Trophoblast cell (in vitro differentiated cells and primary cell): ENCODE data around the gene GAK.

ENCODE experiments used
- DNase-seq, 2 donors: peaks; one replicate each; pipeline ENCODE4 v3.0.0-alpha.2; 2016
- H2AFZ ChIP-seq: 2 replicates; pipeline ENCODE4 v1.6.1; 2013; ENCODE audit warnings: low read length, moderate library complexity, mild to moderate bottlenecking; ENCODE audit not compliant: insufficient read depth, poor library complexity
- H2AK5ac ChIP-seq: 2 replicates; pipeline ENCODE4 v1.6.1; 2013; ENCODE audit warnings: mild to moderate bottlenecking, low read length
- H2BK120ac ChIP-seq: 2 replicates; pipeline ENCODE4 v1.6.1; 2013; ENCODE audit warnings: low read length, mild to moderate bottlenecking, moderate library complexity; ENCODE audit not compliant: insufficient read depth, poor library complexity
- H2BK12ac ChIP-seq: 2 replicates; pipeline ENCODE4 v1.6.1; 2013; ENCODE audit warnings: mild to moderate bottlenecking, low read length, moderate library complexity
- H2BK5ac ChIP-seq: 2 replicates; pipeline ENCODE4 v1.6.1; 2013; ENCODE audit warnings: low read length, low read depth, moderate library complexity, mild to moderate bottlenecking; ENCODE audit not compliant: poor library complexity
- H3K14ac ChIP-seq: 2 replicates; pipeline ENCODE4 v1.6.1; 2013; ENCODE audit warnings: mild to moderate bottlenecking, low read length
- H3K18ac ChIP-seq: 2 replicates; pipeline ENCODE4 v1.6.1; 2013; ENCODE audit warnings: mild to moderate bottlenecking, low read length
- H3K23ac ChIP-seq: 2 replicates; pipeline ENCODE4 v1.6.1; 2013; ENCODE audit warnings: low read length
- H3K27ac ChIP-seq: 2 replicates; pipeline ENCODE4 v1.5.1; 2013; ENCODE audit warnings: low read depth, mild to moderate bottlenecking, inconsistent platforms, low read length, moderate library complexity
- H3K27me3 ChIP-seq: 2 replicates; pipeline ENCODE4 v1.6.1; 2013; ENCODE audit warnings: inconsistent platforms, mild to moderate bottlenecking, low read length, moderate library complexity; ENCODE audit not compliant: insufficient read depth
- H3K36me3 ChIP-seq, 2 experiments: 1 replicate in 1 of 2; 2 replicates in 1 of 2; pipeline ENCODE4 v1.6.1; 2013; ENCODE audit warnings: low read length in 2 of 2, mild to moderate bottlenecking in 2 of 2, moderate library complexity in 1 of 2; ENCODE audit not compliant: insufficient read depth in 2 of 2, control insufficient read depth in 1 of 2
- H3K4ac ChIP-seq: 2 replicates; pipeline ENCODE4 v1.6.1; 2013; ENCODE audit warnings: low read depth, mild to moderate bottlenecking, low read length, moderate library complexity
- H3K4me1 ChIP-seq, 2 experiments: 1 replicate in 1 of 2; 2 replicates in 1 of 2; pipeline ENCODE4 v1.6.1; 2013; ENCODE audit warnings: low read length in 2 of 2, mild to moderate bottlenecking in 2 of 2, moderate library complexity in 1 of 2; ENCODE audit not compliant: insufficient read depth in 2 of 2, control insufficient read depth in 1 of 2
- H3K4me2 ChIP-seq: 2 replicates; pipeline ENCODE4 v1.6.1; 2013; ENCODE audit warnings: inconsistent platforms, mild to moderate bottlenecking, low read length, moderate library complexity
- H3K4me3 ChIP-seq: 2 replicates; pipeline ENCODE4 v1.5.1; 2013; ENCODE audit warnings: mild to moderate bottlenecking, low read depth, low read length, inconsistent platforms
- H3K79me1 ChIP-seq: one replicate; pipeline ENCODE4 v1.6.1; 2013; ENCODE audit warnings: low read length
- H3K79me2 ChIP-seq: 2 replicates; pipeline ENCODE4 v1.6.1; 2013; ENCODE audit warnings: low read length, mild to moderate bottlenecking; ENCODE audit not compliant: control insufficient read depth, insufficient read depth, poor library complexity
- H3K9ac ChIP-seq: 2 replicates; pipeline ENCODE4 v1.6.1; 2013; ENCODE audit warnings: mild to moderate bottlenecking, low read length
- H3K9me3 ChIP-seq: 2 replicates; pipeline ENCODE4 v1.6.1; 2013; ENCODE audit warnings: low read depth, mild to moderate bottlenecking, control low read depth, inconsistent platforms, low read length; ENCODE audit not compliant: insufficient read depth
- H4K12ac ChIP-seq: 2 replicates; pipeline ENCODE4 v1.6.1; 2013; ENCODE audit warnings: low read depth, mild to moderate bottlenecking, low read length, moderate library complexity
- H4K8ac ChIP-seq: 2 replicates; pipeline ENCODE4 v1.6.1; 2013; ENCODE audit warnings: low read depth, mild to moderate bottlenecking, low read length, moderate library complexity
- H4K91ac ChIP-seq: one replicate; pipeline ENCODE4 v1.6.1; 2013; ENCODE audit warnings: low read depth, mild to moderate bottlenecking, low read length, moderate library complexity
- WGBS: extraction: QIAGEN DNeasy Blood & Tissue Kit; methylation state at CpG from one replicate; pipeline ENCODE4 v1.1.7; 2013; ENCODE audit warnings: missing lambda C conversion rate; ENCODE audit not compliant: insufficient read length, insufficient coverage; ENCODE audit errors: extremely low coverage; 5-methylcytosine and 5-hydroxymethylcytosine counted together

Gene GAK

DNA sequence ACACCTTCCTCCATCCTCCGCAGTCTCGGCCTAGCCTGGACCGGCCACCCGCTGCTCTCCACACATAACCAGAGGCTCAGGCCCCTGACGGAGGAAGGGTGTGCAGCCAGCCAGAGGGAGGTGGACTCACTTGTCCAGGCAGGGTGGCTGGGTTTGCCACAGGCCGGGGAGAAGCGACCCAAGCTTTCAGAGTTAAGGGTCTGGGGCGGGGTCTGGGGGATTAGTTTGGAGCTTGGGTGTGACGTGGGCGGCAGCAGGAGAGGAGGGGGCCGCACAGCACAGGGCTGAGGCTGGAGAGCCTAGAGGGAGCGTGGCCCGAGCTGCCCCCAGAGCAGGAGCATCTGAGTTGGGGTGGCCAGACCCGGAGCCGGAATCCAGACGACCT lies 83.8 kb downstream of the GAK start:
- H3K18ac ChIP-seq = no peak overlapping the region
- no peak overlapping the region for H3K4ac ChIP-seq
- H2AFZ ChIP-seq = no peak overlapping the region
- H3K27ac ChIP-seq = no peak overlapping the region
- H3K4me3 ChIP-seq = no peak overlapping the region
- H3K14ac ChIP-seq = no peak overlapping the region
- H2BK5ac ChIP-seq = no peak overlapping the region
- H3K4me1 ChIP-seq = no peaks in the 10 kb centered on the region
- no peaks in the 10 kb centered on the region for H3K27me3 ChIP-seq
- H4K8ac ChIP-seq = no peak overlapping the region
- no peak overlapping the region for H4K12ac ChIP-seq
- H3K23ac ChIP-seq = no peak overlapping the region
- no peaks in the 10 kb centered on the region for H3K79me1 ChIP-seq
- no peaks in the 10 kb centered on the region for H3K79me2 ChIP-seq
- no peak overlapping the region for H3K9ac ChIP-seq
- H3K4me2 ChIP-seq = no peak overlapping the region
- peaks cover 42 to 44% of the 10 kb centered on the region in 2 experiments for H3K36me3 ChIP-seq
- peaks cover 4% of the 10 kb centered on the region for H3K9me3 ChIP-seq
- no CpG with 5 or more reads among the region's 16 CpGs for WGBS
- DNase-seq = no peak
- no peak overlapping the region for H2BK12ac ChIP-seq
- H2AK5ac ChIP-seq = no peak overlapping the region
- H2BK120ac ChIP-seq = no peak overlapping the region
- H4K91ac ChIP-seq = no peak overlapping the region

- H3K4me3 ChIP-seq = no peak overlapping the region
- H3K27ac ChIP-seq = no peak overlapping the region
- no peaks in the 10 kb centered on the region for H3K79me1 ChIP-seq
- no peak overlapping the region for H4K12ac ChIP-seq
- H3K23ac ChIP-seq = no peak overlapping the region
- no peak overlapping the region for H3K4me2 ChIP-seq
- H3K4me1 ChIP-seq = no peaks in the 10 kb centered on the region
- no peak overlapping the region for H2BK5ac ChIP-seq
- no peak overlapping the region for H2AK5ac ChIP-seq
- no peak overlapping the region for H4K91ac ChIP-seq
- H3K27me3 ChIP-seq = no peaks in the 10 kb centered on the region
- H3K9me3 ChIP-seq = peaks cover 2% of the 10 kb centered on the region
- H3K9ac ChIP-seq = no peak overlapping the region
- H3K79me2 ChIP-seq = no peaks in the 10 kb centered on the region
- WGBS = no CpG with 5 or more reads among the region's 14 CpGs
- H3K36me3 ChIP-seq = peaks cover 25 to 27% of the 10 kb centered on the region in 2 experiments
- no peak overlapping the region for H2AFZ ChIP-seq
- no peak overlapping the region for H2BK12ac ChIP-seq
- no peak overlapping the region for H4K8ac ChIP-seq
- H3K18ac ChIP-seq = no peak overlapping the region
- no peak for DNase-seq
- H2BK120ac ChIP-seq = no peak overlapping the region
- H3K4ac ChIP-seq = no peak overlapping the region
- no peak overlapping the region for H3K14ac ChIP-seq
Observed at GRCh38 chr4:845836-846251, 86.3 kb downstream of the GAK start.

DNA sequence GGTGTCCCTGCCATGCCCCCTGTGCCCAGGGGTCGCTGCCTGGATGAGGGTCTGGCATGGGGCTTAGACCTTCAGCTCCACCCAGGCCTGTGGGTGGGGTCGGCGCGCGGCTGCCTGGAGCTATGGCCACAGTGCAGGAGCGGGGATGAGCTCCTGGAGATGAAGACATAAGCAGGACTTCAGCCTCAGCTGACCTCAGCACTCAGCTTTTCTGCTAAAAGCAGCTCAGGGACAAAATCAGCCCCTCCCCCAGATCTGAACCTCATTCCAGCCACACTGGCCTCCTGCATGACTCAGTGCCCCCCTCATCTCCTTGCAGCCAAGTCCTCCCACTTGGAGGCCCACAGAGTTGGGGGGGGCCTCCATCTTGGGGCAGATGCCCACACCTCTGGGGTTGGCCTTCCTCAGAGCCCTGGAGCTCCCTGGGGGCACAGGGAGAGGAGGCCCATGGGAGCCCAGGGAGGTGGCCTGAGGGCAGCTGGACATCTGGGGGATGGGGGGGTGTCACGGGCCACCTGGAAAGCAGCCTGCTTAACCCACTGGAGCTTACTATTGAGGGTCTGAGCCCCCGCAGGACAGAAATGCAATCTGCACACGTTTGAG lies 86.8 kb downstream of the GAK start:
- H3K36me3 ChIP-seq = peaks cover 21 to 24% of the 10 kb centered on the region in 2 experiments
- H3K9ac ChIP-seq = no peak overlapping the region
- no peak overlapping the region for H3K23ac ChIP-seq
- H3K18ac ChIP-seq = no peak overlapping the region
- no peak overlapping the region for H3K4me3 ChIP-seq
- no peak for DNase-seq
- no peak overlapping the region for H3K4ac ChIP-seq
- H4K12ac ChIP-seq = no peak overlapping the region
- H2AK5ac ChIP-seq = no peak overlapping the region
- no peak overlapping the region for H3K4me2 ChIP-seq
- no peaks in the 10 kb centered on the region for H3K27me3 ChIP-seq
- no peaks in the 10 kb centered on the region for H3K79me2 ChIP-seq
- no peak overlapping the region for H2BK12ac ChIP-seq
- H4K8ac ChIP-seq = no peak overlapping the region
- H3K9me3 ChIP-seq = peaks cover 2% of the 10 kb centered on the region
- no CpG with 5 or more reads among the region's 9 CpGs for WGBS
- no peak overlapping the region for H2BK120ac ChIP-seq
- no peak overlapping the region for H4K91ac ChIP-seq
- no peak overlapping the region for H2AFZ ChIP-seq
- H3K4me1 ChIP-seq = no peaks in the 10 kb centered on the region
- no peaks in the 10 kb centered on the region for H3K79me1 ChIP-seq
- H3K14ac ChIP-seq = no peak overlapping the region
- H2BK5ac ChIP-seq = no peak overlapping the region
- H3K27ac ChIP-seq = no peak overlapping the region

DNA sequence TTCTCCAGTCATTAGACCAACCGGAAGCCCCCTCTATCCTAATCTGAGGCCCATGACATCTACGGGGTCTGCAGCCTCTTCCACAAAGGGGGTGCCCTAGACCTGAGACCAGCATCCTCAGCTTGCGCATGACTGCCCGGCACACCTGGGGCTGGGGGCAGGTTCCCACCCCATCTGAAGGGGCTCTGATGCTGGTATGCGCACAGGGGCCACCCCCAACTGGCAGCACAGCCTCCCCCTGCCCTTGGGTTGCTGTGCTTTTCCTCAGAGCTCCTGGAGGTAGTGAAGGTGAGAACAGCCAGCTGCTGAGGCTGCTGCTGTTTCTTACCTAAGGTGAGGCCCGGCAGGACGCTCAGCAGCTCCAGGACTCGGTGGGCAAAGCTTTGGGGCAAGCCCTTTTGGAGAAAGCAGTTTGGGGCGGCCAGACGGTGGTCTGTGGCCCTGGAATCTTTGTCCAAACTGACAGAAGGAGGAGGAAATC lies 87.3 kb downstream of the GAK start:
- no CpG with 5 or more reads among the region's 10 CpGs for WGBS
- Histone ChIP-seq H3K14ac (no peak overlapping the region), H2AFZ (no peak overlapping the region), H2BK120ac (no peak overlapping the region), H2AK5ac (no peak overlapping the region), H3K4me3 (no peak overlapping the region), H2BK5ac (no peak overlapping the region), H4K91ac (no peak overlapping the region), H4K8ac (no peak overlapping the region), H3K23ac (no peak overlapping the region), H3K4me1 (no peaks in the 10 kb centered on the region), H3K36me3 (peaks cover 15 to 19% of the 10 kb centered on the region in 2 experiments), H2BK12ac (no peak overlapping the region), H3K18ac (no peak overlapping the region), H3K27me3 (no peaks in the 10 kb centered on the region), H3K9ac (no peak overlapping the region), H4K12ac (no peak overlapping the region), H3K4me2 (no peak overlapping the region), H3K79me2 (no peaks in the 10 kb centered on the region), H3K9me3 (peaks cover 2% of the 10 kb centered on the region), H3K79me1 (no peaks in the 10 kb centered on the region), H3K27ac (no peak overlapping the region), H3K4ac (no peak overlapping the region)
- no peak for DNase-seq
